ENCODE data around the gene CD151. TPM values are rescaled to one million over a fixed set of nuclear protein-coding genes. Genes with fewer than 3 reads are reported as not detected.

Gene CD151
- total and polyA plus RNA-seq, 4 donors, result 182 to 556 (median 399) TPM

DNA sequence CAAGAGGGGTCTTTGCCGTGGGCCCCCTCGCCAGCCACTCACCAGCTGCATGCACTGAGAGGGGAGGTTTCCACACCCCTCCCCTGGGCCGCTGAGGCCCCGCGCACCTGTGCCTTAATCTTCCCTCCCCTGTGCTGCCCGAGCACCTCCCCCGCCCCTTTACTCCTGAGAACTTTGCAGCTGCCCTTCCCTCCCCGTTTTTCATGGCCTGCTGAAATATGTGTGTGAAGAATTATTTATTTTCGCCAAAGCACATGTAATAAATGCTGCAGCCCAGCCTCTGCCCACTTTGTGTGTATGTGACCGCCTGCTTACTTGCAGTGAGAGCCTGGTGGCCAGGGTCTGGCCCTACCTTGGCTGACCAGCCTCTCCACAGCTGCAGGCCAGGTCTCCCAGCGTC is 7.8 kb upstream of the CD151 start:
- Histone ChIP-seq H3K4me3 (no peak overlapping the region), H3K9ac (ENCODE audit: insufficient read depth in 1 of 2, low read length in 2 of 2) (no peak overlapping the region), H3K27me3 (ENCODE audit: control insufficient read depth in 3 of 3, insufficient read depth in 3 of 3, low read length in 2 of 3) (peaks cover 0 to 15% (median 11%) of the 10 kb centered on the region in 3 donors), H3K4me1 (ENCODE audit: control insufficient read depth in 5 of 5, insufficient read depth in 5 of 5, low read length in 5 of 5) (peaks cover 4 to 53% (median 28%) of the 10 kb centered on the region in 5 donors), H3K27ac (ENCODE audit: low read depth in 1 of 2, low read length in 1 of 2) (peak overlapping the region in 1 of 2 donors; percentile 54), H3K9me3 (ENCODE audit: control insufficient read depth in 4 of 4, insufficient read depth in 3 of 4, low read length in 3 of 4) (peaks cover 0 to 3% (median 0%) of the 10 kb centered on the region in 4 donors), H3K36me3 (ENCODE audit: control insufficient read depth in 4 of 4, insufficient read depth in 4 of 4, low read length in 4 of 4) (peaks cover 0 to 33% (median 2%) of the 10 kb centered on the region in 4 donors)
- ATAC-seq (ENCODE audit: insufficient read depth, low FRiP score), result no peak
- DNase-seq, result no peak
- 78 to 86% methylated on average over 11 of the region's 11 CpGs for WGBS, 2 donors
- TF ChIP-seq, protein P1, sequence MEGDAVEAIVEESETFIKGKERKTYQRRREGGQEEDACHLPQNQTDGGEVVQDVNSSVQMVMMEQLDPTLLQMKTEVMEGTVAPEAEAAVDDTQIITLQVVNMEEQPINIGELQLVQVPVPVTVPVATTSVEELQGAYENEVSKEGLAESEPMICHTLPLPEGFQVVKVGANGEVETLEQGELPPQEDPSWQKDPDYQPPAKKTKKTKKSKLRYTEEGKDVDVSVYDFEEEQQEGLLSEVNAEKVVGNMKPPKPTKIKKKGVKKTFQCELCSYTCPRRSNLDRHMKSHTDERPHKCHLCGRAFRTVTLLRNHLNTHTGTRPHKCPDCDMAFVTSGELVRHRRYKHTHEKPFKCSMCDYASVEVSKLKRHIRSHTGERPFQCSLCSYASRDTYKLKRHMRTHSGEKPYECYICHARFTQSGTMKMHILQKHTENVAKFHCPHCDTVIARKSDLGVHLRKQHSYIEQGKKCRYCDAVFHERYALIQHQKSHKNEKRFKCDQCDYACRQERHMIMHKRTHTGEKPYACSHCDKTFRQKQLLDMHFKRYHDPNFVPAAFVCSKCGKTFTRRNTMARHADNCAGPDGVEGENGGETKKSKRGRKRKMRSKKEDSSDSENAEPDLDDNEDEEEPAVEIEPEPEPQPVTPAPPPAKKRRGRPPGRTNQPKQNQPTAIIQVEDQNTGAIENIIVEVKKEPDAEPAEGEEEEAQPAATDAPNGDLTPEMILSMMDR (IDR thresholded peaks at IDR 0.05; ENCODE audit: control extremely low read depth, extremely low read depth), result no peak

DNA sequence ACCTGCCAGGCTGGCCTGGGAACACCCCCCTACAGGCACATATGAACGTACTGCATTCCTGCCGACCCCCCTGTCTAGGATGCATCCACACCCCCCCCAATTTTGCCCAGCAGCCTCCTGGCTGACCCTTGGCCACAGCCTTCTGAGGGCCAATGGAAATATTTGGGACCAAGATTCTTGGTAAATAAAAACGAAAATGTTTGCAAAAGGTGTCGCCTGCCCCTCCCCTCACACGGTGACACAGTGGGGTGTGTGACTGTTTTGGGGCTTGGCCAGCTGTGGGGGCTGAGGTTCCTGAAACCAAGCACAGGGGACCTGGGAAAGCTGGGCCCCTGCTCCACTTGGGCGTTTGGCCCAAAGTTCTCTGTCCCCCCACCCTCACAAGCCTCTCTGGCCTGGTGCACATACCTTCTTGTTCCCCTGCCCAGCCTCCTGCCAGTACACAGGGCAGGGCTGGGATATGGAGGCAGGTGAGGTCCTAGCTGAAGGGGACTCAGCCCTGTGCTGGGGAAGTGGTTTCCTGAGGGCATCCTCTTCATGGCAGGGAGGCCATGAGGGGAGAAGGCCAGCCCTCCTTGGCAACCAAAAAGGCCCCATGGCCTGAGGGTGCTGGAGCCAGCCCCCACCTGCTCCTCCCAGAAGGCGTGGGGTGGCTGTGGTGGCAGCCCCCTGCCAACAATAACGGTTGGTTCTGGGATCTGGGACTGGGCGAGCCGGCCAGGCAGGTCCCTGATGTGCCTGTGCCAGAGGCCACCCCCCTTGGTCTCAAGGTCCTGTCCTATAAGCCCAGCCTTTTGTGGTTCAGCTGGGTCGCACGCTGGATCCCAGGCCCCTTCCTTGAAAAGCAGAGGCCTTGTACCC is 7.2 kb upstream of the CD151 start:
- no peak for DNase-seq
- Histone ChIP-seq H3K9ac (ENCODE audit: insufficient read depth in 1 of 2, low read length in 2 of 2) (no peak overlapping the region), H3K36me3 (ENCODE audit: control insufficient read depth in 4 of 4, insufficient read depth in 4 of 4, low read length in 4 of 4) (peaks cover 0 to 33% (median 2%) of the 10 kb centered on the region in 4 donors), H3K9me3 (ENCODE audit: control insufficient read depth in 4 of 4, insufficient read depth in 3 of 4, low read length in 3 of 4) (peaks cover 0 to 3% (median 0%) of the 10 kb centered on the region in 4 donors), H3K27me3 (ENCODE audit: control insufficient read depth in 3 of 3, insufficient read depth in 3 of 3, low read length in 2 of 3) (peaks cover 0 to 15% (median 13%) of the 10 kb centered on the region in 3 donors), H3K4me1 (ENCODE audit: control insufficient read depth in 5 of 5, insufficient read depth in 5 of 5, low read length in 5 of 5) (peaks cover 4 to 53% (median 34%) of the 10 kb centered on the region in 5 donors), H3K4me3 (no peak overlapping the region), H3K27ac (ENCODE audit: low read depth in 1 of 2, low read length in 1 of 2) (peak overlapping the region in 1 of 2 donors; percentile 54)
- WGBS, 2 donors, result 62 to 67% methylated on average over 11 to 12 of the region's 12 CpGs
- TF ChIP-seq, protein P1 (IDR thresholded peaks at IDR 0.05; ENCODE audit: control extremely low read depth, extremely low read depth), result no peak
- no peak for ATAC-seq (ENCODE audit: insufficient read depth, low FRiP score)

DNA sequence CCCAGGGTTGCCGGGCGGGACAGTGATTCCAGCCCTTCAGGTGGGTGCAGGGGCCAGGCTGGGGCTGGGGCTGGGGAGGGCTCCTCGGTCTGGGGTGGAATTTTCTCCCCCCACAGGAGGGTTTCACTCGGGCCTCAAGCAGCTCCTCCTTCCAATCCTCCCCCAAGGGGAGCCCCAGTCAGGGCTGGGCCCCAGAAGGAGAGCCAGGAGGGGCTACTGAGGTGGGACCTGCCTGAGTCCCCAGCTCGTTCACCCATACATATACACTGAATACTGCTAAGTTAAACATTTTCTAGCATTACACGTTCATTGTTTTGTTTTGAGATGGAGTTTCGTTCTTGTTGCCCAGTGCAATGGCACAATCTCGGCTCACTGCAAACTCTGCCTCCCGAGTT is 6.5 kb upstream of the CD151 start:
- H3K4me3 ChIP-seq, result no peak overlapping the region
- peaks cover 0 to 18% (median 18%) of the 10 kb centered on the region in 3 donors for H3K27me3 ChIP-seq (ENCODE audit: control insufficient read depth in 3 of 3, insufficient read depth in 3 of 3, low read length in 2 of 3)
- no peak overlapping the region for H3K9ac ChIP-seq (ENCODE audit: insufficient read depth in 1 of 2, low read length in 2 of 2)
- DNase-seq (no peak), ATAC-seq (ENCODE audit: insufficient read depth, low FRiP score) (no peak)
- WGBS, 2 donors, result 63 to 71% methylated on average over 9 of the region's 9 CpGs
- peaks cover 0 to 3% (median 0%) of the 10 kb centered on the region in 4 donors for H3K9me3 ChIP-seq (ENCODE audit: control insufficient read depth in 4 of 4, insufficient read depth in 3 of 4, low read length in 3 of 4)
- TF ChIP-seq, protein P1 (IDR thresholded peaks at IDR 0.05; ENCODE audit: control extremely low read depth, extremely low read depth), result no peak
- H3K36me3 ChIP-seq (ENCODE audit: control insufficient read depth in 4 of 4, insufficient read depth in 4 of 4, low read length in 4 of 4), result peaks cover 0 to 33% (median 2%) of the 10 kb centered on the region in 4 donors
- H3K4me1 ChIP-seq (ENCODE audit: control insufficient read depth in 5 of 5, insufficient read depth in 5 of 5, low read length in 5 of 5), result peaks cover 4 to 53% (median 35%) of the 10 kb centered on the region in 5 donors
- no peak overlapping the region for H3K27ac ChIP-seq (ENCODE audit: low read depth in 1 of 2, low read length in 1 of 2)

Data from lung (tissue), 12 donors.